H1 (cell line): ENCODE measurements around the gene GPR161. TPM values are rescaled to one million over a fixed set of nuclear protein-coding genes. Genes with fewer than 3 reads are reported as not detected.

ENCODE experiments used
- POLR2AphosphoS5 ChIP-seq: IDR thresholded peaks from 2 replicates; pipeline ENCODE4 v1.6.1; 2011; ENCODE audit warnings: low read depth, low read length
- polyA plus RNA-seq, 7 experiments: library from polyadenylated mRNA; depleted of rRNA in 3 of 7; stranded (reverse) in 5 of 7; unstranded in 2 of 7; fragments of >200 nt in 5 of 7; fragments of 200-250 nt in 2 of 7; gene quantifications; 1 replicate in 5 of 7; 2 replicates in 1 of 7; 4 replicates in 1 of 7; pipeline versions ENCODE4 v1.2.1 to v1.2.3, GENCODE V29; 2011 to 2013; ENCODE audit warnings: missing spikeins in 2 of 7, mixed read lengths in 2 of 7
- total RNA-seq: library from RNA; stranded (reverse); fragmentation: NEBNext Ultra II Directional; extraction: Animal tissue kit (Norgen Biotek cat#: 25700); gene quantifications from 2 replicates; pipeline ENCODE4 v1.2.1, GENCODE V29; 2021

GPR161 gene
- total and polyA plus RNA-seq, 2 of the 8 experiments (the other 6 are each of a cell fraction or from before 2014, with no cell fraction given), result 13.7 to 16.8 TPM

GRCh38 chr1:168119750-168120149, 17.0 kb downstream of the GPR161 start (continued):
- no peak for TF ChIP-seq POLR2AphosphoS5
